Mesendoderm (in vitro differentiated cells): ENCODE data around the gene ZNF688.
"Not testable (repeated sequence)": the region's sequence is repeated elsewhere in the genome, so short reads cannot be mapped to it uniquely, and the experiment has no call there.

Experiments
- DNase-seq: peaks from one replicate; pipeline ENCODE4 v3.0.0; 2013
- H2AK5ac ChIP-seq: 2 replicates; pipeline ENCODE4 v1.6.1; 2013; ENCODE audit warnings: low read length, inconsistent platforms
- H2BK120ac ChIP-seq: 2 replicates; pipeline ENCODE4 v1.6.1; 2013; ENCODE audit warnings: low read depth, mild to moderate bottlenecking, low read length, moderate library complexity, mixed read lengths
- H2BK15ac ChIP-seq: replicated peaks from 2 replicates; pipeline ENCODE4 v1.6.1; 2013; ENCODE audit warnings: low read depth, mild to moderate bottlenecking, moderate library complexity
- H2BK5ac ChIP-seq: 2 replicates; pipeline ENCODE4 v1.6.1; 2013; ENCODE audit warnings: low read length, inconsistent platforms
- H3K18ac ChIP-seq: 2 replicates; pipeline ENCODE4 v1.6.1; 2013; ENCODE audit warnings: mild to moderate bottlenecking, low read length, mixed read lengths
- H3K23ac ChIP-seq: one replicate; pipeline ENCODE4 v1.6.1; 2013; ENCODE audit warnings: low read length
- H3K27ac ChIP-seq: 2 replicates; pipeline ENCODE4 v1.5.1; 2013; ENCODE audit warnings: low read depth, mild to moderate bottlenecking, inconsistent platforms, low read length, moderate library complexity
- H3K27me3 ChIP-seq: 2 replicates; pipeline ENCODE4 v1.6.1; 2013; ENCODE audit warnings: low read length, control low read depth, mild to moderate bottlenecking, inconsistent platforms; ENCODE audit not compliant: insufficient read depth, poor library complexity
- H3K36me3 ChIP-seq: 2 replicates; pipeline ENCODE4 v1.6.1; 2013; ENCODE audit warnings: low read length, inconsistent platforms; ENCODE audit not compliant: control insufficient read depth, insufficient read depth
- H3K4ac ChIP-seq: one replicate; pipeline ENCODE4 v1.6.1; 2013; ENCODE audit warnings: low read depth, mild to moderate bottlenecking, low read length, moderate library complexity
- H3K4me1 ChIP-seq: 2 replicates; pipeline ENCODE4 v1.6.1; 2013; ENCODE audit warnings: low read depth, low read length, inconsistent platforms; ENCODE audit not compliant: control insufficient read depth
- H3K4me2 ChIP-seq: 2 replicates; pipeline ENCODE4 v1.6.1; 2013; ENCODE audit warnings: low read length
- H3K4me3 ChIP-seq: 2 replicates; pipeline ENCODE4 v1.5.1; 2013; ENCODE audit warnings: mild to moderate bottlenecking, low read length
- H3K56ac ChIP-seq: one replicate; pipeline ENCODE4 v1.6.1; 2013; ENCODE audit warnings: low read length
- H3K79me1 ChIP-seq: 2 replicates; pipeline ENCODE4 v1.6.1; 2013; ENCODE audit warnings: low read length, inconsistent platforms
- H3K79me2 ChIP-seq: 2 replicates; pipeline ENCODE4 v1.6.1; 2013; ENCODE audit warnings: mild to moderate bottlenecking, low read length; ENCODE audit not compliant: control insufficient read depth, insufficient read depth
- H3K9ac ChIP-seq: 2 replicates; pipeline ENCODE4 v1.6.1; 2013; ENCODE audit warnings: low read length, inconsistent platforms
- H4K5ac ChIP-seq: one replicate; pipeline ENCODE4 v1.6.1; 2013; ENCODE audit warnings: low read length
- H4K8ac ChIP-seq: one replicate; pipeline ENCODE4 v1.6.1; 2013; ENCODE audit warnings: low read depth, mild to moderate bottlenecking, control low read depth, low read length, moderate library complexity
- WGBS: extraction: QIAGEN DNeasy Blood & Tissue Kit; methylation state at CpG from one replicate; pipeline ENCODE4 v1.1.7; 2013; ENCODE audit warnings: low lambda C conversion rate, missing lambda C conversion rate; ENCODE audit not compliant: insufficient coverage; ENCODE audit errors: extremely low coverage; 5-methylcytosine and 5-hydroxymethylcytosine counted together

ZNF688 gene

DNA sequence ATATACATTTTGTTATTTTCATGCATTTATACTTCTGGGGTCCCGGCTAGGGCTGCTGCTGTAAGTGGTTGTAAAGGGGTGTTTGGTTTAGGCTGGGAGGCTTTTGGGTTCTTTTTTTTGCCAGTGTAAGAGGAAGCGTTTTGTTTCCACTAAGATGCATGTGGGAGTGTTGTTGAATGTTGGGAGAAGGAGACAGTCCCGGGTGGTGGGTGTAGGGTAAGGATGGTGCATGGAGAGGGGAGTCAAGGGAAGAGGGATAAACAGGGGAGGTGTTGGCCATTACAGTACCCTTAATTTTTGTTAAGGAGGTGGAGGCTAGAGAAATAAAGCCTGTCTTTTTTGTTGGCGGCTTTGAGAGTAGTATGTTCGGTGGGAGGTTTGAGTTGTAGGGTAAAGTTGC, 28.4 kb downstream of the ZNF688 start:
- DNase-seq: no peak
- Histone ChIP-seq H3K4me3 (no peak overlapping the region), H3K9ac (peak overlapping the region; percentile 18), H2BK5ac (peak overlapping the region; percentile 48), H3K4me2 (no peak overlapping the region), H3K4me1 (peaks cover 19% of the 10 kb centered on the region), H2BK120ac (peak overlapping the region; percentile 8), H4K5ac (no peak overlapping the region), H3K36me3 (no peaks in the 10 kb centered on the region), H3K27ac (no peak overlapping the region), H3K18ac (no peak overlapping the region), H3K79me2 (no peaks in the 10 kb centered on the region), H3K23ac (no peak overlapping the region), H3K4ac (no peak overlapping the region), H2BK15ac (no peak overlapping the region), H3K79me1 (no peaks in the 10 kb centered on the region), H4K8ac (no peak overlapping the region), H3K27me3 (no peaks in the 10 kb centered on the region), H2AK5ac (peak overlapping the region; percentile 85), H3K56ac (peak overlapping the region; percentile 57)
- 100% methylated on average over 2 of the region's 5 CpGs for WGBS

DNA sequence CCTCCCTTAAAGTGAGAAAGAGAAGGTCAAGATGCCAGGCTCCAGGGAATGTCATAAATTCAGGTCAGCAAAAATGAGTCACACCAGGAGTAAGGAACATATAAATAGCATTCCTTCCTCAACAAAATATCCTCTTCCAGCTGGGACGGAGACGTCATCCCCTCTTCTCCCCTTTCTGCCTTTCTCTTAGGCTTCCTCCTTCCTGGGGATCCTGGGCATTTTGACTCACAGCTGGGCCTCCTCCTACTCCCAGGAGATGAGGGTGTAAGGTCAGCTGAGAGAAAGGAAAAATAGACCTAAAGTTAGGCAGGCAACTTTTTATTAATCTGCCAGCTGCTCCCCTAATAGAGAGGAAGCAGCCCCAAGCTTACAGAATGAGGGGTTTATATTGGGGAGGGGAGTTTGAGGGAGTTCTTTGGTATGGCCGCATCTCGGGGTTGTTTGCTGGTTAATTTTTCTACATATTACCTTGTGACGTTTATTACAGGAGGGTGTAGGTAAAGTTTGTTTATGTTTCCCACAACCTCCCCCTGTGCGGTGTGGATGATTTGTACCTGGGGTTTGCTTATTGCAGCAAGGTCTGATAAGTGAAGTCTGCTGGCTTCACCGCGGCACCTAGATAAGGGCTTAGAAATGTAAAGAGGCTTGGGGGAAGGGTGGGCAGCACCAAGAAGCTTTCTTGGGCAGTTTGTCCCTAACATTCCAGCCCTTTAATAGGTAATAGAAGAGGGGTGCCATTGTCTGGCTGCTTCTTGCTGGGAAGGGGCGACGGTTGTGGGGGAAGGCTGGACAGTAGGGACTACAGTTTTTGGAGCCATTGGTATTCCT, 29.8 kb downstream of the ZNF688 start:
- Histone ChIP-seq H4K8ac (peak overlapping the region; percentile 17), H3K36me3 (no peaks in the 10 kb centered on the region), H3K9ac (peak overlapping the region; percentile 64), H2BK120ac (peak overlapping the region; percentile 68), H2BK15ac (no peak overlapping the region), H3K79me1 (no peaks in the 10 kb centered on the region), H3K79me2 (no peaks in the 10 kb centered on the region), H2AK5ac (no peak overlapping the region), H3K4me3 (no peak overlapping the region), H3K27me3 (no peaks in the 10 kb centered on the region), H3K4me2 (peak overlapping the region; percentile 13), H3K23ac (no peak overlapping the region), H3K4ac (peak overlapping the region; percentile 75), H3K27ac (peak overlapping the region; percentile 82), H3K56ac (peak overlapping the region; percentile 85), H3K18ac (peak overlapping the region; percentile 76), H2BK5ac (peak overlapping the region; percentile 98), H3K4me1 (peaks cover 19% of the 10 kb centered on the region), H4K5ac (no peak overlapping the region)
- no CpG with 5 or more reads among the region's 10 CpGs for WGBS
- peak; percentile 79 for DNase-seq

DNA sequence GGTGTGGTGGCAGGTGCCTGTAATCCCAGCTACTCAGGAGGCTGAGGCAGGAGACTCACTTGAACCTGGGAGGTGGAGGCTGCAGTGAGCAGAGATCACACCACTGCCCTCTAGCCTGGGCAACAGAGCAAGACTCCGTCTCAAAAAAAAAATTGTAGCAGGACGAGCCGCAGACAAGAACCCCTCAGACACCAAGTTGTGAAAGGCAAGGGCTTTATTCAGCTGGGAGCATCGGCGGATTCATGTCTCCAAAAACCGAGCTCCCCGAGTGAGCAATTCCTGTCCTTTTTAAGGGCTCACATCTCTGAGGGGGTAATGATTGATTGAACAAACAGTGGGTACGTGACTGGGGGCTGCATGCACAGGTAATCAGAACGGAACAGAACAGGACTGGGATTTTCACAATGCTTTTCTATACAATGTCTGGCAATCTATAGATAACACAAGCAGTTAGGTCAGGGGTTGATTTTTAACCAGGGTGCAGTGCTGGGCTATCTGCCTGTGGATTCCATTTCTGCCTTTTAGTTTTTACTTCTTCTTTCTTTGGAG, 30.5 kb downstream of the ZNF688 start:
- H3K23ac ChIP-seq: not testable (repeated sequence)

DNA sequence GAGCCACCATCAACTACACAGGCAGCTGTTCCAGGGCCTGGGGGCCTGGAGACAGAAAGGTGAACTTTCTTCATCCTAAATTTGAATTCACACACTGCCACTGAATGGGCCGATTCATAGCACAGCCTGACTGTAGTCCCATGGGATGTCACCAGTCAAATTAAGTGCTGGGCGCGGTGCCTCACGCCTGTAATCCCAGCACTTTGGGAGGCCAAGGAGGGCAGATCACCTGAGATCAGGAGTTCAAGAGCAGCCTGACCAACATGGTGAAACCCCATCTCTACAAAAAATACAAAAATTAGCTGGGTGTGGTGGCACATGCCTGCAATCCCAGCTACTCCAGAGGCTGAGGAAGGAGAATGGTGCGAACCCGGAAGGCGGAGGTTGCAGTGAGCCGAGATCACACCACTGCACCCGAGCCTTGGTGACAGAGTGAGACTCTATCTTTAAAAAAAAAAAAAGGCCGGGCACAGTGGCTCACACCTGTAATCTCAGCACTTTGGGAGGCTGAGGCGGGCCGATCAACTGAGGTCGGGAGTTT, 31.5 kb downstream of the ZNF688 start:
- H3K27me3 ChIP-seq, H4K8ac ChIP-seq, H2BK120ac ChIP-seq, H3K36me3 ChIP-seq, H3K56ac ChIP-seq, H3K4me3 ChIP-seq, H3K23ac ChIP-seq, H3K9ac ChIP-seq, H3K18ac ChIP-seq, H3K79me2 ChIP-seq, H3K4me2 ChIP-seq, H3K79me1 ChIP-seq, DNase-seq, H3K27ac ChIP-seq, H3K4ac ChIP-seq, H4K5ac ChIP-seq, H2BK15ac ChIP-seq: not testable (repeated sequence)
- Histone ChIP-seq H2AK5ac (peak overlapping the region; percentile 18), H3K4me1 (peaks cover 19% of the 10 kb centered on the region), H2BK5ac (peak overlapping the region; percentile 35)
- no CpG with 5 or more reads among the region's 13 CpGs for WGBS

More for the DNA sequence above, 30.5 kb downstream of the ZNF688 start:
- H3K18ac ChIP-seq, H2BK120ac ChIP-seq, DNase-seq, H3K27me3 ChIP-seq, H2BK15ac ChIP-seq, H3K4me2 ChIP-seq, H3K4me3 ChIP-seq, H3K79me1 ChIP-seq, H3K79me2 ChIP-seq, H3K4ac ChIP-seq, H4K8ac ChIP-seq, H3K36me3 ChIP-seq, H4K5ac ChIP-seq, H3K9ac ChIP-seq, H2AK5ac ChIP-seq: not testable (repeated sequence)
- no CpG with 5 or more reads among the region's 9 CpGs for WGBS
- peaks cover 19% of the 10 kb centered on the region for H3K4me1 ChIP-seq
- H3K56ac ChIP-seq: peak overlapping the region; percentile 85
- H2BK5ac ChIP-seq: peak overlapping the region; percentile 98
- peak overlapping the region; percentile 37 for H3K27ac ChIP-seq

DNA sequence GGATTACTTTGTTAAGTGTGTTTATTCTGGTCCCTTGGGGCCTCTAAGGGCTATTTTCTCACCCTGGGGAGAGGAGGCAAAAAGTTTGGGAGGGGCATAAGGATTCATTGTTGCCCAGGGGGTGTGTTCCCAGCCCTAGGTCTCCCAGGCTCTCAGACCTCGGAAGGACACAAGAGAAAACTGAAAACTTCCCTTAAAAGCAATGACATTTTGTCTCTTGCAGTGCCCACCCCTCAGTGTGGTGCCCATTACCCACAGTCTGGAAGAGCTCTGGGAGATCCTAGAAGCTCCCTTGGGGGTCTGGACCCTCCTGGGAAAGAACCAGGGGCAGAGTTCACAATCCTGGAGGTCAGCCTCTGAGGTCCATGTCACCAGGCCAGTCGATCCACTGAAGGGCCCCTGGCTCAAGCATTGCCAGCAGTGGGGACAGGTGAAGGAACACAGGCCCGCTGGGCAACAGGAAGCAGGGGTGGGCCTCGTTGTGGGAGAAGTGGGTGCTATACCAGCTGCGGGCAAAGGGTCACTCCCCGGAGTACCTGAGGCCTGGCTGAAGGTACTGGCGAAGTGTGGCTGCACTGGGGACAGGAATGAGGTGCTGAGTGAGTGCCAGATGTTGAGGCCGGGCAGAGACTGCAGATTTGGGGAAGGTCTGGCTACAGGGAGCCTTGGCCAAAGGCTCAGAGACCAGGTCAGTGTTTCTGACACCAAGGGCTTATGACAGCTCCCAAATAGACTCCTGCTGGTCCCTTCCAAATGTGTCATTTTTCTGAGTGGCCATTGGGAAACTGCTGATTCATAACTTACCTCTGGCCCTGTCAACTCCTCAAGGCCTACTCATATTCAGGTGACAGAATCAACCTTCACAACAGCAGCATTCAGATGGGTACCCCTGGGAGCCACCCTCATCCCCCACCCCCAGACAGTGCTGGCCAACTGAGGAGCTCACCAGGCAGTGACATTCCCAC, 32.2 kb downstream of the ZNF688 start:
- H2BK120ac ChIP-seq: no peak overlapping the region
- H3K4me3 ChIP-seq: no peak overlapping the region
- no peak overlapping the region for H4K8ac ChIP-seq
- no peak overlapping the region for H3K9ac ChIP-seq
- H2BK5ac ChIP-seq: peak overlapping the region; percentile 35
- H3K18ac ChIP-seq: no peak overlapping the region
- H3K27me3 ChIP-seq: no peaks in the 10 kb centered on the region
- peaks cover 15% of the 10 kb centered on the region for H3K4me1 ChIP-seq
- H3K23ac ChIP-seq: no peak overlapping the region
- WGBS: no CpG with 5 or more reads among the region's 8 CpGs
- no peaks in the 10 kb centered on the region for H3K79me2 ChIP-seq
- no peak overlapping the region for H4K5ac ChIP-seq
- peak overlapping the region; percentile 36 for H3K56ac ChIP-seq
- no peak overlapping the region for H2BK15ac ChIP-seq
- no peak overlapping the region for H3K27ac ChIP-seq
- H3K4ac ChIP-seq: no peak overlapping the region
- no peaks in the 10 kb centered on the region for H3K36me3 ChIP-seq
- H3K4me2 ChIP-seq: no peak overlapping the region
- DNase-seq: no peak
- no peaks in the 10 kb centered on the region for H3K79me1 ChIP-seq
- H2AK5ac ChIP-seq: peak overlapping the region; percentile 18
